GM21619 (cell line): ENCODE data around the gene ERG28.

Experiments
- ATAC-seq: cut with Tn5 transposase; IDR thresholded peaks from one replicate; pipeline ENCODE4 v1.9.1; 2021; ENCODE audit not compliant: unreplicated experiment

The ERG28 gene

DNA sequence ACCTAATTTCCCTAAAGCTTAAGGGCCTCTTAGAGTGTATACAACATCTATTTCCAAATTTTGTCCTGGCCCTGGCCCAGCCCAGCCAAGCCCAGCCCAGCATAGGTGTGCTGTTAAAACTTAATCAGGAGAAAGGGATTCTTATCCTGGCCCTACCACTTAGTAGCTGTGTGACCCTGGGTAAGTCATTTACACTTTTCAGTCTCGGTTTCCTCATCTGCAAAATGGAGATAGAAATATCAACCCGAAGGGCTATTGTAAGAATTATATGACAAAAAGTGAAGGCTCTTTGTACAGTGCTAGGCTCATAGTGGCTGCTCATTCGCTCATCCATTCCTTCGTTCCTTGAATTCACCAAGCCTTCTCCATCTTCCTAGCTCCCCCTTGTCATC lies 442 bp downstream of the ERG28 start:
- no peak for ATAC-seq

- ATAC-seq: no peak
These were observed 1.7 kb downstream of the ERG28 start for GRCh38 chr14:75658957-75659356.

DNA sequence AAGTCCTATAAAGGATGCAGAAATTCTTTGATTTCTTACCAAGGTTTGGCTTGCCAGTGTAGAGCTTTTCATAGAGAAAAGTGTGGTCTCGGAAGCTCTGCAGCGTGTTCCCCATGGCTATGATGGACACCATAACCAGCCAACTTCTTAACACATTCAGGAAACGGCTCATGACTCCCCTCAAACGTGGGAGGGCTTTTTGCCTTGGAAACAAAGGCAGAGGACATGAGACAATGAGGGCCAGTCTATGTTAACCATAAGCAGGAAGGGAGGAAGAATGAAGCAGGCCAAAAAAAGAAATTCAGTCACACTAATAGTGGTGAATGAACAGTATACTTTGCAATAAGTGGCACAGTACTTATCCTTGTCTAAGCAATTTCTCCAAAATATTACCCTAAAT lies 3.3 kb downstream of the ERG28 start:
- no peak for ATAC-seq

- no peak for ATAC-seq
These were observed 5.4 kb downstream of the ERG28 start for GRCh38 chr14:75655235-75655634.

GRCh38 chr14:75654127-75654732 lies 6.4 kb downstream of the ERG28 start:
- ATAC-seq: no peak

DNA sequence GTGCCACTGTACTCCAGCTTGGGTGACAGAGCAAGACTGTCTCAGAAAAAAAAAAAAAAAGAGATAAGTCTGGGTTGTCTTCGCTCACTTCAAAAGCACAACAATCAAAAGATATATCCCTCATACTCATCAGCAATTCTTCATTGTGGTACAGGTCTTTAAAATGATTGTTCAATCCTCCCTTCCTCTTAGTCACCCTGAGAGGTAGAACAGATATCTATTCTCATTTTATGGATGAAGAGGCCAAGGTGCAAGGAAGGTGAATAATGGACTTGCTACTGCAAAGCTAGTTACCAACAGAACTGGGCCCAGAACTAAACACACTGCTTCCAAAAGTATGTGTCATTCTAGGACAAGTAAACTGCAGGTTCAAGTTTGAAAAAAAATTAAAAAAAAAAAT lies 7.1 kb downstream of the ERG28 start:
- ATAC-seq: no peak

DNA sequence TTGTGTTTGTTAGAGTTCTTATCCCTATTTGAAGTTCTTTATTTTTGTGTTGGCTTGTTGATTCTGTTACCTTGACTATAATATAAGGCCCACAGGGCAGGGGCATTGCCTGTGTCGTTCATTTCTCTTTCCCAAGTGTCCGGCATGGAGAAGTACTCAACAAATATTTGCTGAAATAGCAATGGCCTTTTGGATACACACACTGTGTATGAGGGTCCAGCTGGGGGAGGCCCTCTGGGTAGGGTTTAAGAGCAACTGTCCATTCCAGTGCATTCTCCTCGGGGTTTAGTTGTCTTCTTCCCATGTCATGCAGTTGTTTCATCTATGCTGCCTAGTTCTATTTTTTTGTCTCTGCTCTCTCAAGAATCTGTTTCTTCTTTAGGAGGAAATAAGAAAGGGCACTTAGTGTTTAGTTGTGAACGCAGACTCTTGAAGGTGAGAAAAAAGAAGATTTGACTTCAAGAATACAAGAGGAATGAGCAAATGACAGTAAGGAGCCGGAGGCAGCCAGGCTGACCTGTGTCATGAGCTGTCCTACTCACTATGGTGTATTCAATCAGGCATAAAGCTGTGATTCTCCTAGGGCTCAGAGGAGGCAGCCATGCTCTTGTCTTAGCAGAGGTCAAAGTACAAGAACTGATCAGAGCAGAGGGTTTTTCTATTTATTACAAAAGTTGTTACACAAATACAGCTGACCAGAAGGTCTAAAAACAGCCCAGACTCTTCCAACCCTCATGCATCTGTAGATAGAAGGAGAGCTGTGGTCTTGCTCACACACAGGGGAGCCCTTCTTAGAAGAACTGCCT lies 10.2 kb downstream of the ERG28 start:
- ATAC-seq: no peak

DNA sequence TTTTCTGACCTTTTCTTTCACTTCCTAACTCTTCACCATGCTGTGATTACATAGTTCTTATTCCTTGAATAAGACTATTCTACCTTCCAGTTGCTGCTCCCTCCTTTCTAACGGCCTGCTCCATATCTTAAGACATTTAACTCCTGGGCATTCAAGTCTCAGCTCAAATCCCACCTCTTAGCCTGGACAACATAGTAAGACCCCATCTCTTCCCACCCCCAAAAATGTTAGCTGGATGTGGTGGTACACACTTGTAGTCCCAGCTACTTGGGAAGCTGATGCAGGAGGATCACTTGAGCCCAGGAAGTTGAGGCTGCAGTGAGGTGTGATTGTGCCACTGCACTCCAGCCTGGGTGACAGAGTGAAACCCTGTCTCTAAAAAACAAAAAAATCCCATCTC lies 10.9 kb downstream of the ERG28 start:
- no peak for ATAC-seq

DNA sequence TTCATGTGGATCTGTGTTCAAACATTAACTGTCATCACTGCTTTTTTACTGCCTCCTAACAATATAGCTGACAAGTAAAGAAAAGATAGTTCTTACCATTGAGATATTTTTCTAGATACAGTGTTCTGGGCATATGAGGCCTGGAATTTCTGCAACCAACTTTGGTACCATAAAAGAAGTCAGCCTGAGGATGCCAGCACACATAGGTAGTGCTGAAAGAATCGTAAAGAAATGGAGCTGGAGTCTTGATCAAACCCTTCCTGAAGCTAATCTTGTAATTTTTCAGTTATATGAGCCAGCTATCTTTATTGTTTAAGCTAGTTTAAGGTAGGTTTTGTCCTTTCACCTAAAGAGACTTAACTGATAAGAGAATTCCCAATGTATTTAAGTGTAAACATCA lies 11.3 kb downstream of the ERG28 start:
- no peak for ATAC-seq

DNA sequence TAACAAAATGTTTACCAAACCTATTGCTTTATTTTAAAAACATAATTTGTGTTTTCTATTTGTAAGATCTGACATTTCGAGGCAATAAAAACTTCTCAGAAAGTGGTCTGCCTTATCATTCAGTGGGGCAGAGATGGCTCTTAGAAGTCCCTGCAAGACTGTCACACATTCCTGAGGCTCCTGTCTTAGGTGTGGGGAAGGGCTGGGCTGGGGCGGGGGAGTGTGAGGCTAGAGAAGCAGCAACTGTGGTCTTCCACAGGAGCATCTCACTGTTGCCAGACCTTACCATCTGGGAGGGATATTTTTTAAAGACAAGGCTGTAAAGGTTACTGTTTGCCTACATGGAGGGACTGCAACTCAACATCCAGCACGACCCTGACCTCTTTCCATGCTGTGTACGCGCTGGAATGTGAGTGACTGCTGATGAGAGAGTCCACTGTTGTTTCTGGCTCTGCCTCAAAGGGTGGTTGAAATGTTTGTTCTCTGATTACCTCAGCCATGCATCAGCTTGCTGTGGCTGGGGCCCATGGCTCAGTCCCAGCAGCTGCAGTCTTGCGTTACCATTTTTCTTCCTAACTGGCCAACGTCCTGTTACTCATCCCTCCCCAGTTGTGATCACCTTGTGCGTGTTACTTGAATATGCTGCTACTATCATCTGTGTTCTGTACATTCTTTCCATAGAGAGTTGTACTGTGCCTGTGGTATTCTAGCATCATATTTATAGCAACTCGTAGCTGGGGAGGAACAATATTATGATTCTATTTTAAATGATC lies 12.4 kb downstream of the ERG28 start:
- no peak for ATAC-seq

- ATAC-seq: no peak
These were observed 13.0 kb downstream of the ERG28 start for GRCh38 chr14:75647640-75648039.

DNA sequence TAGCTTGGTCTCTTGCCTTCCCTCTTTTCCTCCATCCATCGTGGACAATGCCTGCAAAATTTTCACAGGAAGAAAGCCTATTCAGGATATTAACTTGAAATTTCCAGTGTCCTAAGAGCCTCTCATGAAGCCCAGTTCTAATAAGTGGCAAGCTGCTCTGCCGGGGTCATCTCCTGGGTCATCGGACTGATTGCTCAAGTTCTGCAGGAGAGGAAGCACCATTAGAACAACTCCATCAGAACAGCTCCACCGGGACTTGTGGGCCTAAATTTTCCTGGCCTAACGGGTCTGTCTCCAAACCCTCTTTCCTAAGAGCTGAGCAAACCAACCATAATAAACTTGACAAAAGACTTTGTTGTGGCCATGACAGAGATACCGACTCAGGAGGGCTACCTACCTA lies 13.9 kb downstream of the ERG28 start:
- no peak for ATAC-seq

GRCh38 chr14:75645056-75645455 lies 15.6 kb downstream of the ERG28 start:
- ATAC-seq: no peak

DNA sequence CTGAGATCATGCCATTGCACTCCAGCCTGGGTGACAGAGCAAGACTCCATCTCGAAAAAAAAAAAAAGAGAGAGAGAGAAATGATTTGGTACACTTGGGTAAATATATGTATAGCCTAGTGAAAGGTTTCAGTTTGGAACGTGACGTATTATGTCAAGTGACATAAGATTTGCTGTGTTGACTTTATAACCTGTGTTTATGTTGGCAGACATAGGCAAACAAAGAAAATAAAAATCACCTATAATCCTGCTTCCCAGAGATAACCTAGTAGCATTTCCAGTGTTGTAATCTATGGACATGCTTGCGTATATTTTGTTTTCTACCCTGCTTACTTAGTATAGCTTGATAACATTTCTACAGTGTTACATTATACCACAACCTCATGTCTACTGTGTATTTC lies 16.7 kb downstream of the ERG28 start:
- no peak for ATAC-seq

GRCh38 chr14:75640876-75641275 lies 19.8 kb downstream of the ERG28 start:
- ATAC-seq: no peak

GRCh38 chr14:75636100-75636692 lies 24.5 kb downstream of the ERG28 start:
- ATAC-seq: no peak

DNA sequence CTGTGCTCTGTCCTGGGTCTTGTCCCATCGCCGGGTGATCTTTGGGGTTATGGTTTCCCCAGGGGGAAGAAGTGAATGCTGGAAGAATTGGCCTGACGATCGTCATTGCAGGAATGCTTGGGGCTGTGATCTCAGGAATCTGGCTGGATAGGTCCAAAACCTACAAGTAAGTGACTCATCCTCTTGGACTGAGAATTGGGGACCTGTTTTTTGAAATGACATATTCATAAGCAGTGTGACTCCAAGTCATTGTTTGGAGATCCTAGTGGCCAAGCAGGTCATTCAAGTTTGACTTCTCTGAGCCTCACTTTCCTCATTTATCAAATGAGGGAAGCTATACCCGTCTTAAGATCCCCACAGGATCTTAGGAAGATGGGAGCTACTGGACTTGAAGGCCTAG lies 25.8 kb downstream of the ERG28 start:
- ATAC-seq: no peak

DNA sequence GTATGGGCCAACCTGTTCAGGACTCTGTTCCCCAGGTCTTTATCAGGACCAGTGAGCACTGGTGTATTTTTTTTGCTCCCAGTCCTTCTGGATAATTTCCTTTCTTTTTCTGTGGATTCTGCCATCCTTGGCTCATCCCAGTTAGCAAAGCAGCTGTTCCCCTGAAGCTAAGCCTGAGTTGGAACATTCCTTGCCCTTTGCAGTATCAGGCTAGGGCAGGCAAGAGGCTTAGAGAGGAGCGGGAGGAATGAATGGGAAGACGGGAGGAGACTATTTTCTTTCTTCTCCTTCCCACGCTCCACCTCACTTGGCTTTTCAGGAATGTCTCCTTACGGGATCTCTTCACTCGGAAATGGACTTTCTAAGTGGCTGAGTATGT lies 29.2 kb downstream of the ERG28 start:
- ATAC-seq: no peak

- no peak for ATAC-seq
These were observed 29.8 kb downstream of the ERG28 start for GRCh38 chr14:75630695-75631452.

- ATAC-seq: no peak
These were observed 31.9 kb downstream of the ERG28 start for GRCh38 chr14:75628816-75629215.

DNA sequence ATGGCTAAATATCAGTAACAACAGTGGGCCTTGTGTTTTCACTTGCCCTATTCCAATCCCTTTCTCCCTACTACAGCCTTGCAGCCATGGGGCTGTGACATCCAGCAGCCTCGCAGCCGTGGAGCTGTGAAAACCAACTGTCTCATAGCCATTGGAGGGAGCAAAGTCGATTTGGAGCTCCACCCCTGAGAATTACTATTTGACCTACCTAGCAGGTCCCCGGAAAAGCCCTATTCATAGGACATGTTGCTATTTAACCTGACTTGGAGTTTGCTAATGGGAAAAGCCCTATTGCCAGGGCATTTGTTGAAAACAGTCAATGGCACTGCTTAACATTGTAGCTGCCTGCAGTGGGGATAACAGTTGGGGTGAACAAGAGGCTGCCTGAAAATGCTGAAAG lies 33.3 kb downstream of the ERG28 start:
- no peak for ATAC-seq
